IMR-90 (cell line): ENCODE measurements around the gene CEACAM6.

Source experiments
- BHLHE40 ChIP-seq: fragments of 150-350 bp; IDR thresholded peaks from 2 replicates; pipeline ENCODE4 v1.6.1; 2016; ENCODE audit warnings: mild to moderate bottlenecking, low read depth, low read length
- CEBPB ChIP-seq: IDR thresholded peaks from 2 replicates; pipeline ENCODE4 v1.6.1; 2012; ENCODE audit warnings: low read depth, low read length, improper control_type of control experiment
- CHD1 ChIP-seq: IDR thresholded peaks from 2 replicates; pipeline ENCODE4 v1.6.1; 2012; ENCODE audit warnings: low read depth, low read length, improper control_type of control experiment
- CTCF ChIP-seq: conservative IDR thresholded peaks from 2 replicates; pipeline ENCODE4 v1.5.1; 2012; ENCODE audit warnings: mild to moderate bottlenecking, low read depth, low read length, improper control_type of control experiment
- ELK1 ChIP-seq: fragments of 150-350 bp; IDR thresholded peaks from 2 replicates; pipeline ENCODE4 v1.6.1; 2016; ENCODE audit warnings: low read depth, mild to moderate bottlenecking, low read length, moderate library complexity, borderline replicate concordance
- FOS ChIP-seq: fragments of 150-350 bp; IDR thresholded peaks from 2 replicates; pipeline ENCODE4 v1.6.1; 2016; ENCODE audit warnings: low read depth, low read length
- MAFK ChIP-seq: IDR thresholded peaks from 2 replicates; pipeline ENCODE4 v1.6.1; 2012; ENCODE audit warnings: low read depth, low read length, improper control_type of control experiment
- MXI1 ChIP-seq: IDR thresholded peaks from 2 replicates; pipeline ENCODE4 v1.6.1; 2012; ENCODE audit warnings: low read depth, mild to moderate bottlenecking, low read length, moderate library complexity, borderline replicate concordance
- NFE2L2 ChIP-seq: fragments of 150-350 bp; IDR thresholded peaks from 2 replicates; pipeline ENCODE4 v1.6.1; 2016; ENCODE audit warnings: low read depth, mild to moderate bottlenecking, low read length
- POLR2A ChIP-seq: IDR thresholded peaks from 2 replicates; pipeline ENCODE4 v1.6.1; 2012; ENCODE audit warnings: mild to moderate bottlenecking, low read depth, low read length
- RAD21 ChIP-seq: IDR thresholded peaks from 2 replicates; pipeline ENCODE4 v1.6.1; 2012; ENCODE audit warnings: low read length, improper control_type of control experiment
- RFX5 ChIP-seq: IDR thresholded peaks from 2 replicates; pipeline ENCODE4 v1.8.0; 2012; ENCODE audit warnings: low read depth, mild to moderate bottlenecking, low read length, moderate library complexity
- SMC3 ChIP-seq: fragments of 150-350 bp; IDR thresholded peaks from 2 replicates; pipeline ENCODE4 v1.6.1; 2016; ENCODE audit warnings: low read depth, mild to moderate bottlenecking, antibody characterized with exemption, low read length, moderate library complexity
- USF2 ChIP-seq: fragments of 150-350 bp; IDR thresholded peaks from 2 replicates; pipeline ENCODE4 v1.6.1; 2017; ENCODE audit warnings: mild to moderate bottlenecking, antibody characterized with exemption, low read length, low read depth

GRCh38 chr19:41706741-41707501 lies 48.4 kb upstream of the CEACAM6 start:
- TF ChIP-seq SMC3 (no peak), POLR2A (no peak), CTCF (no peak; the same call in 1 of the 2 replicates), FOS (no peak), USF2 (no peak), CHD1 (no peak), BHLHE40 (no peak), RAD21 (no peak), RFX5 (no peak), MXI1 (no peak), MAFK (no peak), CEBPB (no peak), ELK1 (no peak), NFE2L2 (no peak)
